ENCODE data around the gene SPAG16.

Gene SPAG16

GRCh38 chr2:213279971-213280370, 4.3 kb upstream of the SPAG16 start:
- TF ChIP-seq CTCF (IDR thresholded peaks at IDR 0.05; ENCODE audit: low read depth, low read length, missing control alignments) = no peak
- H3K4me3 ChIP-seq (ENCODE audit: low read depth, low read length) = no peak overlapping the region

GRCh38 chr2:213281156-213281555, 3.1 kb upstream of the SPAG16 start:
- DNase-seq (ENCODE audit: low read depth) = no peak
- no peak for TF ChIP-seq CTCF (IDR thresholded peaks at IDR 0.05; ENCODE audit: low read depth, low read length, missing control alignments)
- no peak overlapping the region for H3K4me3 ChIP-seq (ENCODE audit: low read depth, low read length)

More at GRCh38 chr2:213279971-213280370, 4.3 kb upstream of the SPAG16 start:
- no peak for DNase-seq (ENCODE audit: low read depth)

- no peak for DNase-seq (ENCODE audit: low read depth)
- TF ChIP-seq CTCF (IDR thresholded peaks at IDR 0.05; ENCODE audit: low read depth, low read length, missing control alignments) = no peak
- no peak overlapping the region for H3K4me3 ChIP-seq (ENCODE audit: low read depth, low read length)
Measured at GRCh38 chr2:213285404-213285803, 1.1 kb downstream of the SPAG16 start.

- no peak for TF ChIP-seq CTCF (IDR thresholded peaks at IDR 0.05; ENCODE audit: low read depth, low read length, missing control alignments)
- no peak for DNase-seq (ENCODE audit: low read depth)
- H3K4me3 ChIP-seq (ENCODE audit: low read depth, low read length) = no peak overlapping the region
Measured at GRCh38 chr2:213286161-213286560, 1.9 kb downstream of the SPAG16 start.

GRCh38 chr2:213288913-213289700, 4.8 kb downstream of the SPAG16 start:
- no peak for TF ChIP-seq CTCF (IDR thresholded peaks at IDR 0.05; ENCODE audit: low read depth, low read length, missing control alignments)
- no peak overlapping the region for H3K4me3 ChIP-seq (ENCODE audit: low read depth, low read length)
- DNase-seq (ENCODE audit: low read depth) = no peak

- TF ChIP-seq CTCF (IDR thresholded peaks at IDR 0.05; ENCODE audit: low read depth, low read length, missing control alignments) = no peak
Measured at GRCh38 chr2:213290501-213290900, 6.2 kb downstream of the SPAG16 start.

GRCh38 chr2:213296270-213296669, 12.0 kb downstream of the SPAG16 start:
- DNase-seq (ENCODE audit: low read depth) = no peak
- no peak overlapping the region for H3K4me3 ChIP-seq (ENCODE audit: low read depth, low read length)
- no peak for TF ChIP-seq CTCF (IDR thresholded peaks at IDR 0.05; ENCODE audit: low read depth, low read length, missing control alignments)

More at GRCh38 chr2:213290501-213290900, 6.2 kb downstream of the SPAG16 start:
- no peak overlapping the region for H3K4me3 ChIP-seq (ENCODE audit: low read depth, low read length)
- DNase-seq (ENCODE audit: low read depth) = no peak
